Stimulated activated CD8-positive, alpha-beta memory T cell treated with anti-CD3 and anti-CD28 coated beads, Interleukin-15, amount 100 ng/mL, for 4 hours (primary cell): ENCODE data around the gene UNKL.

Experiments
- DNase-seq, 2 donors: peaks; one replicate each; pipeline ENCODE4 v3.0.0-alpha.2; 2020; ENCODE audit warnings: low read depth in 2 of 2

The UNKL gene, protein sequence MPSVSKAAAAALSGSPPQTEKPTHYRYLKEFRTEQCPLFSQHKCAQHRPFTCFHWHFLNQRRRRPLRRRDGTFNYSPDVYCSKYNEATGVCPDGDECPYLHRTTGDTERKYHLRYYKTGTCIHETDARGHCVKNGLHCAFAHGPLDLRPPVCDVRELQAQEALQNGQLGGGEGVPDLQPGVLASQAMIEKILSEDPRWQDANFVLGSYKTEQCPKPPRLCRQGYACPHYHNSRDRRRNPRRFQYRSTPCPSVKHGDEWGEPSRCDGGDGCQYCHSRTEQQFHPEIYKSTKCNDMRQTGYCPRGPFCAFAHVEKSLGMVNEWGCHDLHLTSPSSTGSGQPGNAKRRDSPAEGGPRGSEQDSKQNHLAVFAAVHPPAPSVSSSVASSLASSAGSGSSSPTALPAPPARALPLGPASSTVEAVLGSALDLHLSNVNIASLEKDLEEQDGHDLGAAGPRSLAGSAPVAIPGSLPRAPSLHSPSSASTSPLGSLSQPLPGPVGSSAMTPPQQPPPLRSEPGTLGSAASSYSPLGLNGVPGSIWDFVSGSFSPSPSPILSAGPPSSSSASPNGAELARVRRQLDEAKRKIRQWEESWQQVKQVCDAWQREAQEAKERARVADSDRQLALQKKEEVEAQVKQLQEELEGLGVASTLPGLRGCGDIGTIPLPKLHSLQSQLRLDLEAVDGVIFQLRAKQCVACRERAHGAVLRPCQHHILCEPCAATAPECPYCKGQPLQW

GRCh38 chr16:1414532-1415260 is at the start of gene UNKL:
Gene UNKL (minus strand): TSS chr16:1414704. CDS start chr16:1414691, 13 bp downstream.
- DNase-seq: peak; percentile 57 to 59

GRCh38 chr16:1461146-1461545 is 46.6 kb upstream of the UNKL start:
- no peak for DNase-seq

DNA sequence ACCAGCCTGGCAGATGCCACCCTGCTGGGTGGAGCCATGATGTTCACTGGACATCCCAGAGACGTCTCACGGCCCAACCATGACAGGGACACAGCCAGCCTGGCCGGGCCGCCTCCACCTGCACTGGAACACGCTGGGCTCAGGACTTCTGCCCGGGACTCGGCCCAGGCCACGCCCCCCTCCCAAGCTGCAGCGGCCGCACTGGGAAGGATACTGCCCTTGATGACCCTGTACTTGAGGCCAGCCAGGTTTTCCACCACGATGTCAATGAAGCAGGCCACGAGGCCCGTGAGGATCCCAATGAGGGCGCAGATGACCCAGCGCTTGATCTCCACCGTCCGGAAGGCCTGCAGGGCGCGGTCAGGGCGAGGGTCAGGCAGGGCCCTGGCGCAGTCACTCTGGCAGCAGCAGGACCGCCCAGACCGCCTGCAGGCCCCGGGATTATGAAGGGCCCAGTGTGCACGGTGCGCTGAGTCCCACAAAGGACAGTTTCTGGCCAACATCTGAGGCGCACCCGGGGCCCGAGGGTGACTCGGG is 46.2 kb upstream of the UNKL start:
- DNase-seq: no peak

GRCh38 chr16:1459967-1460366 is 45.5 kb upstream of the UNKL start:
- no peak for DNase-seq

DNA sequence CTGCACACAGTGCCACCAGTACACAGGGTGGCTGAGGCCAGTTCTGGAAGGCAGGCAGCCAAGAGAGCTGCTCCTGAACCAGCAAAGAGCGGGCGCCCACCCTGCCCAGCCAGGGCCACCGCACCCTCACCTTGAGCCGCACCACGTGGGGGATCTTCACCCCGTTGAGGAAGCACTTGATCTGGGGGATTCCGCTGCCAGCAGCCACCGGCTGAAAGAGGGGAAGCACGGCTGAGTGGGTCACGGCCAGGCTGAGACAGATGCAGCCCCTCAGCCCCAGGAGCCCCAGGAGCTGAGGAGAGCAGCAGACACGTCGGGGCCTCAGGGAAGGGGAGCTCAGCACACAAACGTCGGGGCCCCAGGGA is 44.5 kb upstream of the UNKL start:
- DNase-seq: no peak

- DNase-seq: no peak
Observed at GRCh38 chr16:1458336-1458976, 44.0 kb upstream of the UNKL start.

- DNase-seq: no peak
Observed at GRCh38 chr16:1457489-1458245, 43.2 kb upstream of the UNKL start.

DNA sequence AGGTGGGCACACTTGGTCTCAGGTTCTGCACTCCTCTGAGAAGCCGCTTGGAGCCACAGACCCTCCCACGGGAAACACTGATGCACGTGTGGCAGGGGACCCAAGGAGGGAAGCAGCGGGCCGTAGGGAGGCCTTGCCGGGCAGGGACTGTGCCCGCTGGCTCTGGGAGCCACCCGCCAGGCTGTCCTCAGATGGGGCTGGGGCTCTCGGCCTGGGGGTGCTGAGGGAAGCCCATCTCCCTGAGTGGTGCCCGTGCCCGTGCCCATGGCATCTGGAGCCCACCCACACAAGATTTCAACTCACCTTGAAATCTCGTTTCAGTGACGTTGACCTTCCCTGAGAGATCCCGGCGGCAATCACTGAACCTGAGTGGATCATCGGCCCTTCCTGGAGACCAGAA is 42.4 kb upstream of the UNKL start:
- no peak for DNase-seq

GRCh38 chr16:1455190-1456171 is 41.0 kb upstream of the UNKL start:
- no peak for DNase-seq

- no peak for DNase-seq
Observed at GRCh38 chr16:1454561-1454960, 40.1 kb upstream of the UNKL start.

- no peak for DNase-seq
Observed at GRCh38 chr16:1453316-1453715, 38.8 kb upstream of the UNKL start.

- DNase-seq: no peak
Observed at GRCh38 chr16:1452530-1452929, 38.0 kb upstream of the UNKL start.

GRCh38 chr16:1451702-1452392 is 37.3 kb upstream of the UNKL start:
- no peak for DNase-seq

DNA sequence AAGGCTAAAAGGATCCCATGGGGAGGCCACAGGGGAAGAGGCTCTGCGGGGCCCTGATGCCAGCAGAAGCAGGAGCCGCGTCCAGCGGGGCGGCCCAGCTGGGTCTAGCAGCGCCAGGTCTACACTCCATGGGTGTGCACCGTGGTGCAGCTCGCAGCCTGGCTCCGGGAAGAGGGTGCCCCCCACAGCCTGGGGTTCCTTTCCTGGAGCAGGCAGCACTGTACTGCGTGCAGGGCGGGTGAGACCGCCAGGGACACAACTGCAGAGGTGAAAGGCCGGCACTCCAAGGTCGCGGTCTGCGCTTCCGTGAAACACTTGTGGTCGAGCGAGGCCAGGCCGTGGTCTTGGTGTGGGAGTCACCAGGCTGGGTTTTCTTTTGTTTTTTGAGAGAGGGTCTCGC is 36.3 kb upstream of the UNKL start:
- DNase-seq: no peak

DNA sequence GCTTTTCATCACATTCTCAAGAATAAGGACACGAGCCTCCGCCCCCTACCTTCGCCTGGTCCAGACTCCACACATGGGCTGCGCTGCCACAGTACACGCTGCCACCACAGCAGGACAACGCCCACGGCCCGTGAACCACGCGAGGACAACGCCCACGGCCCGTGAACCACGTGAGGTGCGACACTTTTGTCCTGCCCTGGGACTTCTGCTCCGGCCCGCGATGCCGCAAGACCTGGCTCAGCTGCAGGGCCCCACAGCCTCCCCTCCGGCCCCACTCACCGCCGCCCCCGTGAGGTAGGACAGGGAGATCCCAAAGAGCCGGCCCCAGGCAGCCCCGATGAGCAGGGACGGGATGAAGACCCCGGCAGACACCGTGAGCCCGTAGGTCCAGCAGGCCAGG is 35.7 kb upstream of the UNKL start:
- DNase-seq: no peak

DNA sequence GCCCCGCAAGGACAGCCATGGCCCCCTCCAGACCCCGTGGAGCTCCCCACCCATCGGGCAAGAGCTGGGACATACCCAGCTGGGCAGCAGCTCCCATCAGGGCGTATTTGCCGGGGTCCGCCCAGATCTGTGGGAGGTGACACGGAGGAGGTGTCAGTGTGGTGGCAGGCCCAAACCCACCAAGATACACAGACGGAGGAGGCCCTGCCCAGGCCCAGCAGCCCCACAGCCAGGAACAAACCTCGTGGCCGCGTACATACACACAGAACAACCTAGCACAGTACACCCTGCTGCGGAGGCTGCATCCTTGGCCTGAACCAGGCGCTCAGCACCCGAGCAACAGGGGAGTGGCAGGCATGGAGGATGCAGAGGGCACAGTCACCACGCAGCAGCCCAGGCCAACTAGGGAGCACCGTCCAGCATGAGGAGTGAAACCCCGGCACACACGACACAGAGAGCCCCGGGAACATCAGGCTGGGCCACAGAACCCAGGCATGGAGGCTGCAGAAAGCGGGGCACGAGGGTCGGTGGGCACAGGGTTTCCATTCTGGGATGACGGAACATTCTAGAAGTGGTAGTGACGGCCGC is 34.8 kb upstream of the UNKL start:
- DNase-seq: no peak

DNA sequence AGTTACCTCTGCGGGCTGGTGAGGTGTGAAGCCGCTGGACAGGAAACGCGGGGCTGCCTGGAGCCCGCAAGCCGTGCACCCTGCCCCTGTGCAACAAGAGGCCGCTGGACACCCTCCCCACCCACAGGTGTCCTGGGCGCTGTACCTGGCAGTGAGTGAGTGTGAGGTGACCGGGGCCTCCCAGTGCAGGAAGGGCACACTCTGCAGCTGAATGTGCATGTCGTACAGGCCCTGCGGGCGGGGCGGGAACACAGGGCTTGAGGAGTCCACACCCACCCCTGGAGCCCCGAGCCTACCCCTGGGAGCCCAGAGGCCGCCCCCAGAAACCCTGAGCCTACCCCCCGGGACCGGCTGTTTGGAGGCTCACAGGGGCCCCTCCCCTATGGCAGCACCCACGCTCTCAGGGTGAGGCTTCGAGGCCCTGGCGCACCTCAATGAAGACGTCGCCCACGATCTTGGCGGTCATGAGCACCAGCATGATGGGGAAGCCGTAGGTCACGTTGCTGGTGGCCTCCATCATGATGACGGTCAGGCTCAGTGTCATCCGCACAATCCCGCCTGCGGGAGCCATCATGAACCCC is 34.1 kb upstream of the UNKL start:
- DNase-seq: no peak

DNA sequence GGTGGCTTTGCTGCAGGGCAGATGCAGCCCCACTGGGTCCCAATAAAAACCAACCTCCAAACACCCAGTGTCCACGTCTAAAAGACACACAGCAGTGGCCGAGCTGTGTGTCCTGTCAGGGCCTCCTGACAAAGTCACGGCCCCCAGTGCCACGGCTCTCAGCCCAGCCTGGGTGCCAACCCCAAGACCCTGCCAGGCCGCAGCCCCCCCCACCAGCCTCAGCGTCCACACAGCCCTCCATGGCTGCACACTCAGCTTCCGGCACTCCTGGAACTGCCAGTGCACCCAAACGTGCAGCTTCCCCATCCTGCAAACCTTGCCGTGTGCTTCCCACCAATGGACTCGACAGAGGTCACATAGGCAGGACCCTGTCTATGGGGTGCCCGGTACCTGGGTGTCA is 33.5 kb upstream of the UNKL start:
- no peak for DNase-seq
